K562 (cell line): ENCODE data around the gene GAB2. TPM values are rescaled to one million over a fixed set of nuclear protein-coding genes. Genes with fewer than 3 reads are reported as not detected.

ENCODE experiments used
- ATAC-seq: fragments of 200-7000 bp; cut with Tn5 transposase; 3 replicates; pipeline ENCODE4 v1.9.1; 2020; ENCODE audit warnings: moderate library complexity
- BruUV-seq: library from RNA; stranded (reverse); fragments of 400-500 nt; replicated peaks from 2 replicates; lab custom pipeline; 2021; lab: Mats Ljungman, UMichigan
- CTCF ChIA-PET: fragments of 300-600 bp; formaldehyde crosslinking; extraction: SDS; loops from one replicate; lab custom pipeline; 2021; ENCODE audit warnings: low intra/inter-chr PET ratio; lab: Yijun Ruan, JAX
- POLR2A ChIA-PET: fragments of 300-600, 350-650 bp; sonication (Branson Sonifier 250); formaldehyde crosslinking; extraction: SDS; loops from one replicate; lab custom pipeline; 2021; ENCODE audit warnings: antibody characterized with exemption, inconsistent platforms; lab: Yijun Ruan, JAX
- DNase-seq, 4 experiments: peaks; one replicate each; pipeline versions ENCODE4 v3.0.0 to v3.0.0-alpha.2; 2011 to 2018; ENCODE audit warnings: low spot score in 3 of 4, mixed read lengths in 3 of 4; ENCODE audit errors: extremely low read depth in 1 of 4
- FAIRE-seq: peaks from 2 replicates; lab custom pipeline; 2011; peaks lifted over from hg19 to GRCh38; lab: Jason Lieb, UNC
- H2AFZ ChIP-seq: 2 replicates; pipeline ENCODE4 v1.6.0; 2011; ENCODE audit warnings: low read depth, low read length, control low read depth, inconsistent platforms
- H3K27ac ChIP-seq: fragments of 200-600 bp; 3 replicates; pipeline ENCODE4 v1.8.0; 2011; ENCODE audit warnings: low read depth, mild to moderate bottlenecking, control low read depth, inconsistent platforms, low read length, moderate library complexity, mixed read lengths; ENCODE audit errors: extremely low read depth
- H3K27me3 ChIP-seq, 2 experiments: fragments of 300-600 bp in 1 of 2; 2 replicates in 1 of 2; 3 replicates in 1 of 2; pipeline versions ENCODE4 v1.6.0 to v1.8.0; 2011; ENCODE audit warnings: inconsistent platforms in 2 of 2, low read length in 2 of 2, mild to moderate bottlenecking in 1 of 2, mixed read lengths in 1 of 2, moderate library complexity in 1 of 2; ENCODE audit not compliant: control insufficient read depth in 2 of 2, insufficient read depth in 2 of 2
- H3K36me3 ChIP-seq: fragments of 300-600 bp; 3 replicates; pipeline ENCODE4 v1.8.0; 2011; ENCODE audit warnings: mild to moderate bottlenecking, low read length, inconsistent platforms; ENCODE audit not compliant: control insufficient read depth, insufficient read depth
- H3K4me1 ChIP-seq, 2 experiments: fragments of 200-600 bp in 1 of 2; replicated peaks in 1 of 2; 2 replicates in 1 of 2; 3 replicates in 1 of 2; pipeline versions ENCODE4 v1.5.1 to v1.8.0; 2011; ENCODE audit warnings: inconsistent platforms in 2 of 2, low read length in 2 of 2, mild to moderate bottlenecking in 1 of 2, mixed read lengths in 1 of 2, moderate library complexity in 1 of 2; ENCODE audit not compliant: control insufficient read depth in 2 of 2, insufficient read depth in 2 of 2
- H3K4me2 ChIP-seq: 2 replicates; pipeline ENCODE4 v1.6.1; 2011; ENCODE audit warnings: low read length, control low read depth, inconsistent platforms, mixed read lengths; ENCODE audit not compliant: insufficient read depth
- H3K4me3 ChIP-seq: fragments of 200-600 bp; sonication (generic), shearing (Covaris generic); 2 replicates; pipeline ENCODE4 v1.5.1; 2016; ENCODE audit warnings: control low read depth, inconsistent platforms
- H3K79me2 ChIP-seq: fragments of 200-600 bp; 3 replicates; pipeline ENCODE4 v1.8.0; 2011; ENCODE audit warnings: low read length, inconsistent platforms; ENCODE audit not compliant: control insufficient read depth, insufficient read depth
- H3K9ac ChIP-seq, 2 experiments: 2 replicates each; pipeline versions ENCODE4 v1.6.0 to v1.6.1; 2011; ENCODE audit warnings: low read depth in 2 of 2, low read length in 2 of 2, control low read depth in 1 of 2, inconsistent platforms in 1 of 2, mild to moderate bottlenecking in 1 of 2, mixed read lengths in 1 of 2; ENCODE audit not compliant: insufficient read depth in 1 of 2
- H3K9me1 ChIP-seq: one replicate; pipeline ENCODE4 v1.6.0; 2011; ENCODE audit warnings: inconsistent platforms, mild to moderate bottlenecking, low read length, moderate library complexity; ENCODE audit not compliant: control insufficient read depth, insufficient read depth
- H3K9me3 ChIP-seq: replicated peaks from 2 replicates; pipeline ENCODE4 v1.5.1; 2011; ENCODE audit warnings: low read depth, low read length, inconsistent platforms; ENCODE audit not compliant: control insufficient read depth, insufficient read depth
- H4K20me1 ChIP-seq: replicated peaks from 2 replicates; pipeline ENCODE4 v1.6.1; 2011; ENCODE audit warnings: low read length, inconsistent platforms, mixed read lengths; ENCODE audit not compliant: control insufficient read depth, insufficient read depth
- CREB1 ChIP-seq, 2 experiments: sonication (generic) in 1 of 2; formaldehyde crosslinking in 1 of 2; IDR thresholded peaks; 2 replicates each; pipeline versions ENCODE4 v1.6.1 to v1.8.0; 2012 to 2022; ENCODE audit warnings: inconsistent platforms in 1 of 2, mild to moderate bottlenecking in 1 of 2, missing genetic modification reagents in 1 of 2, moderate library complexity in 1 of 2
- CREM ChIP-seq: IDR thresholded peaks from 2 replicates; pipeline ENCODE4 v1.6.1; 2014; ENCODE audit warnings: antibody characterized with exemption, low read depth
- EGR1 ChIP-seq: fragments of 450-650 bp; conservative IDR thresholded peaks from 2 replicates; pipeline ENCODE4 v1.6.1; 2017; ENCODE audit warnings: mild to moderate bottlenecking
- JUND ChIP-seq, 2 experiments: IDR thresholded peaks; 2 replicates in 1 of 2; 3 replicates in 1 of 2; pipeline ENCODE4 v1.6.1; 2011; ENCODE audit warnings: borderline replicate concordance in 2 of 2, low read depth in 2 of 2, low read length in 2 of 2, improper control_type of control experiment in 1 of 2, missing biosample characterization in 1 of 2, missing genetic modification characterization in 1 of 2, missing genetic modification reagents in 1 of 2
- KDM2B ChIP-seq: fragments of 250-450 bp; sonication (Bioruptor Pico); IDR thresholded peaks from 2 replicates; pipeline ENCODE4 v1.8.0; 2021; ENCODE audit warnings: mild to moderate bottlenecking, moderate library complexity
- ZNF436 ChIP-seq: fragments of 250-450, 450-650 bp; sonication (Bioruptor Pico); formaldehyde crosslinking; IDR thresholded peaks from 2 replicates; pipeline ENCODE4 v1.7.0; 2020; ENCODE audit warnings: mild to moderate bottlenecking
- WGBS: fragments of 100-300 bp; shearing (Covaris generic); methylation state at CpG from one replicate; pipeline ENCODE4 v1.1.6; 2016; ENCODE audit warnings: low coverage, mixed read lengths; ENCODE audit not compliant: insufficient coverage; ENCODE audit errors: missing lambda C conversion rate; 5-methylcytosine and 5-hydroxymethylcytosine counted together
- in situ Hi-C: fragments of 300-500 bp; cut with MboI; formaldehyde crosslinking; loops from 4 replicates; pipeline ENCODE4 v1.15.0; 2018; ENCODE audit warnings: inconsistent platforms, mixed read lengths
- intact Hi-C: fragments of 100-400 bp; cut with micrococcal nuclease; formaldehyde crosslinking; loops from 2 replicates; pipeline ENCODE4 v1.14.2; 2022
- polyA plus RNA-seq, 8 experiments: library from polyadenylated mRNA; depleted of rRNA in 4 of 8; stranded (reverse) in 5 of 8; unstranded in 3 of 8; fragments of >200 nt; fragmentation: Nextera tagmentation in 2 of 8; fragmentation: Illumina TruSeq in 1 of 8; extraction: Ambion mirVana in 2 of 8; extraction: Trizol in 1 of 8; gene quantifications; 2 replicates each; pipeline versions ENCODE4 v1.2.1 to v1.2.3, GENCODE V29; 2011 to 2014; ENCODE audit warnings: inconsistent platforms in 1 of 8, missing spikeins in 1 of 8
- total RNA-seq, 7 experiments: library from RNA; depleted of rRNA in 6 of 7; stranded (reverse); fragments of >200 nt in 6 of 7; fragmentation: Illumina TruSeq in 2 of 7; extraction: Trizol in 2 of 7; gene quantifications; 2 replicates each; pipeline versions ENCODE4 v1.2.1 to v1.2.3, GENCODE V29; 2011 to 2021; ENCODE audit warnings: low replicate concordance in 1 of 7
- TF ChIP-seq, protein P1 (sequence below): fragments of 250-450 bp; sonication (Bioruptor Pico); IDR thresholded peaks from 2 replicates; pipeline ENCODE4 v1.8.0; 2021; ENCODE audit warnings: moderate library complexity, mild to moderate bottlenecking, inconsistent platforms
- TF ChIP-seq, protein P2 (sequence below): sonication (generic); formaldehyde crosslinking; IDR thresholded peaks from 2 replicates; pipeline ENCODE4 v1.8.1; 2022; ENCODE audit warnings: missing genetic modification reagents
- TF ChIP-seq, protein P3 (sequence below): sonication (generic); formaldehyde crosslinking; IDR thresholded peaks from 2 replicates; pipeline ENCODE4 v1.8.1; 2022; ENCODE audit warnings: missing genetic modification reagents

The GAB2 gene
- total and polyA plus RNA-seq, 9 of the 15 experiments (the other 6 are each of a cell fraction or from before 2014, with no cell fraction given) = 2.3 to 35.2 (median 16.1) TPM

DNA sequence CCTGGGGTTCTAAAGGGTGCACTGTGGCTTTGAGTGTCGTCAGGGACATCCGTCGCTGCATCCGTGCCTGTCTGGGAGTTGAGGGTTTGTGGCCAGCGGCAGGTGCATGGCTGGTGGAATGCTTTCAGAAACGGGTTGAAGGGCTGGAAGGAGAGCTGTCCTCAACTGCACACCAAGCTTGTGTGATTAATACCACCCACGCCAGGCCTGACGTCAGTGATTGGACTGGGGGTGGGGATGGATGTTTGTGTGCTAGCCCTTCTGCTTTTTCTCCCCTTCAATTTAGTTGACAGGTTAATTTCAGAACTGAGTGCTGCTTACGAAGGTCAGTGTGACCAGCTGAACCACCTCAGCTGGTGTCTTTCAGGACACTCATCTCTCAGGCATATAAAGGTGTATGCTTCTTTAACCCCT, 3.2 kb upstream of the GAB2 start:
- no peaks in the 10 kb centered on the region for H3K27me3 ChIP-seq
- no TSS peak for BruUV-seq
- POLR2A ChIA-PET = interaction anchor here (0.7 kb wide), 1 partner anchor 25 kb away, joined by 3 read pairs; no protein-coding TSS in a partner anchor
- no peaks in the 10 kb centered on the region for H4K20me1 ChIP-seq
- H3K9ac ChIP-seq = no peak overlapping the region
- intact Hi-C loops = loop anchor here (1.0 kb wide), 1 partner anchor 193 kb away; no protein-coding TSS in a partner anchor
- peaks cover 18% of the 10 kb centered on the region for H3K79me2 ChIP-seq
- no peak overlapping the region for H3K27ac ChIP-seq
- no peak overlapping the region for H3K4me3 ChIP-seq
- peaks cover 13 to 34% of the 10 kb centered on the region in 2 experiments for H3K4me1 ChIP-seq
- DNase-seq (no peak), FAIRE-seq (no peak), ATAC-seq (no peak)
- in situ Hi-C loops = no loop called here
- H3K9me3 ChIP-seq = no peaks in the 10 kb centered on the region
- no peaks in the 10 kb centered on the region; the same call in 2 of the 3 replicates for H3K36me3 ChIP-seq
- H2AFZ ChIP-seq = no peak overlapping the region
- no peaks in the 10 kb centered on the region for H3K9me1 ChIP-seq
- 39% methylated on average over 9 of the region's 9 CpGs for WGBS
- no peak overlapping the region for H3K4me2 ChIP-seq
- CTCF ChIA-PET = no interaction called here
- TF ChIP-seq, protein P1, sequence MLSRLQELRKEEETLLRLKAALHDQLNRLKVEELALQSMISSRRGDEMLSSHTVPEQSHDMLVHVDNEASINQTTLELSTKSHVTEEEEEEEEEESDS (CRISPR knock-in tag) = no peak
- TF ChIP-seq KDM2B (CRISPR knock-in tag) = no peak
- 0 out of 2 replicates have a peak, but pooled peaks have one; percentile 25 for TF ChIP-seq JUND (IDR thresholded peaks at IDR 0.05; ENCODE audit: borderline replicate concordance, low read depth, low read length)
- TF ChIP-seq JUND (tag; IDR thresholded peaks at IDR 0.05; ENCODE audit: borderline replicate concordance, low read depth, low read length) = no peak
- peak; percentile 65 for TF ChIP-seq CREM
- no peak for TF ChIP-seq ZNF436
- TF ChIP-seq, protein P2, sequence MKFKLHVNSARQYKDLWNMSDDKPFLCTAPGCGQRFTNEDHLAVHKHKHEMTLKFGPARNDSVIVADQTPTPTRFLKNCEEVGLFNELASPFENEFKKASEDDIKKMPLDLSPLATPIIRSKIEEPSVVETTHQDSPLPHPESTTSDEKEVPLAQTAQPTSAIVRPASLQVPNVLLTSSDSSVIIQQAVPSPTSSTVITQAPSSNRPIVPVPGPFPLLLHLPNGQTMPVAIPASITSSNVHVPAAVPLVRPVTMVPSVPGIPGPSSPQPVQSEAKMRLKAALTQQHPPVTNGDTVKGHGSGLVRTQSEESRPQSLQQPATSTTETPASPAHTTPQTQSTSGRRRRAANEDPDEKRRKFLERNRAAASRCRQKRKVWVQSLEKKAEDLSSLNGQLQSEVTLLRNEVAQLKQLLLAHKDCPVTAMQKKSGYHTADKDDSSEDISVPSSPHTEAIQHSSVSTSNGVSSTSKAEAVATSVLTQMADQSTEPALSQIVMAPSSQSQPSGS = no peak
- peak; percentile 79 for TF ChIP-seq EGR1
- no peak for TF ChIP-seq CREB1 (IDR thresholded peaks at IDR 0.05)
- TF ChIP-seq CREB1 (CRISPR knock-in tag; IDR thresholded peaks at IDR 0.05) = peak; percentile 20; the same call in 1 of the 2 replicates
- TF ChIP-seq, protein P3, sequence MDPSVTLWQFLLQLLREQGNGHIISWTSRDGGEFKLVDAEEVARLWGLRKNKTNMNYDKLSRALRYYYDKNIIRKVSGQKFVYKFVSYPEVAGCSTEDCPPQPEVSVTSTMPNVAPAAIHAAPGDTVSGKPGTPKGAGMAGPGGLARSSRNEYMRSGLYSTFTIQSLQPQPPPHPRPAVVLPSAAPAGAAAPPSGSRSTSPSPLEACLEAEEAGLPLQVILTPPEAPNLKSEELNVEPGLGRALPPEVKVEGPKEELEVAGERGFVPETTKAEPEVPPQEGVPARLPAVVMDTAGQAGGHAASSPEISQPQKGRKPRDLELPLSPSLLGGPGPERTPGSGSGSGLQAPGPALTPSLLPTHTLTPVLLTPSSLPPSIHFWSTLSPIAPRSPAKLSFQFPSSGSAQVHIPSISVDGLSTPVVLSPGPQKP (CRISPR knock-in tag) = no peak
